Breast epithelium (tissue), 3 donors: ENCODE results near the gene TSHR.

ENCODE experiments used
- CTCF ChIP-seq, 3 donors: fragments of 450-650 bp; IDR thresholded peaks; one replicate each; pipeline ENCODE4 v1.5.1; 2016 to 2017; ENCODE audit warnings: antibody characterized with exemption in 3 of 3, mild to moderate bottlenecking in 3 of 3, moderate library complexity in 3 of 3
- POLR2A ChIP-seq: fragments of 450-650 bp; IDR thresholded peaks from one replicate; pipeline ENCODE4 v1.6.1; 2016; ENCODE audit warnings: antibody characterized with exemption, mild to moderate bottlenecking, moderate library complexity
- POLR2AphosphoS5 ChIP-seq, 3 donors: sonication (generic); formaldehyde crosslinking; IDR thresholded peaks; one replicate each; pipeline ENCODE4 v1.6.1; 2017; ENCODE audit warnings: antibody characterized with exemption in 3 of 3

GRCh38 chr14:80987235-80988032 lies 32.0 kb downstream of the TSHR start:
- TF ChIP-seq POLR2A (no peak), CTCF (IDR thresholded peaks at IDR 0.05) (peak; percentile 74 to 84 (median 79)), POLR2AphosphoS5 (IDR thresholded peaks at IDR 0.05) (no peak)
